IMR-90 (cell line): ENCODE data around the gene RALA. TPM values are rescaled to one million over a fixed set of nuclear protein-coding genes. Genes with fewer than 3 reads are reported as not detected.

Experiments used
- ATAC-seq: fragments of 200-7000 bp; cut with Tn5 transposase; 2 replicates; pipeline ENCODE4 v1.9.1; 2020; ENCODE audit warnings: low read depth, mild to moderate bottlenecking, moderate library complexity
- BruUV-seq: library from RNA; stranded (reverse); fragments of 400-500 nt; replicated peaks from 2 replicates; lab custom pipeline; 2021; lab: Mats Ljungman, UMichigan
- CTCF ChIA-PET: fragments of 300-600 bp; formaldehyde crosslinking; extraction: SDS; loops from one replicate; lab custom pipeline; 2021; ENCODE audit warnings: antibody characterized with exemption; lab: Yijun Ruan, JAX
- POLR2A ChIA-PET: fragments of 300-600 bp; sonication (Branson Sonifier 250); formaldehyde crosslinking; loops from one replicate; lab custom pipeline; 2022; ENCODE audit warnings: antibody characterized with exemption; ENCODE audit not compliant: unreplicated experiment; lab: Charles Lee
- DNase-seq: peaks from one replicate; pipeline ENCODE4 v3.0.0; 2013
- H2AFZ ChIP-seq: replicated peaks from 2 replicates; pipeline ENCODE3; 2013; ENCODE audit warnings: low read length, mild to moderate bottlenecking; ENCODE audit not compliant: poor library complexity
- H2AK5ac ChIP-seq: 2 replicates; pipeline ENCODE4 v1.6.1; 2013; ENCODE audit warnings: low read depth, low read length, inconsistent platforms
- H2AK9ac ChIP-seq: replicated peaks from 2 replicates; pipeline ENCODE3; 2013; ENCODE audit warnings: mild to moderate bottlenecking, low read depth, low read length, moderate library complexity; ENCODE audit not compliant: poor library complexity
- H2BK120ac ChIP-seq: 2 replicates; pipeline ENCODE4 v1.6.1; 2013; ENCODE audit warnings: low read depth, low read length, inconsistent platforms
- H2BK15ac ChIP-seq: 3 replicates; pipeline ENCODE4 v1.6.1; 2013; ENCODE audit warnings: low read depth, low read length, inconsistent platforms
- H2BK20ac ChIP-seq: 2 replicates; pipeline ENCODE4 v1.6.1; 2013; ENCODE audit warnings: low read depth, mild to moderate bottlenecking, inconsistent platforms, low read length, moderate library complexity
- H2BK5ac ChIP-seq: 2 replicates; pipeline ENCODE4 v1.6.1; 2013; ENCODE audit warnings: mild to moderate bottlenecking, low read depth, low read length, inconsistent platforms; ENCODE audit not compliant: poor library complexity, severe bottlenecking
- H3K14ac ChIP-seq: replicated peaks from 2 replicates; pipeline ENCODE4 v1.6.1; 2013; ENCODE audit warnings: low read depth, low read length, inconsistent platforms
- H3K18ac ChIP-seq: 2 replicates; pipeline ENCODE4 v1.6.1; 2013; ENCODE audit warnings: low read depth, low read length, control low read depth
- H3K23ac ChIP-seq: 2 replicates; pipeline ENCODE4 v1.6.1; 2013; ENCODE audit warnings: low read depth, low read length, inconsistent platforms
- H3K27ac ChIP-seq: 2 replicates; pipeline ENCODE4 v1.5.1; 2013; ENCODE audit warnings: mild to moderate bottlenecking, control low read depth, low read length; ENCODE audit not compliant: insufficient read depth
- H3K27me3 ChIP-seq: 2 replicates; pipeline ENCODE4 v1.6.1; 2013; ENCODE audit warnings: low read length; ENCODE audit not compliant: control insufficient read depth, insufficient read depth
- H3K36me3 ChIP-seq: 2 replicates; pipeline ENCODE4 v1.6.1; 2013; ENCODE audit warnings: low read length, mixed read lengths; ENCODE audit not compliant: control insufficient read depth, insufficient read depth
- H3K4ac ChIP-seq: 2 replicates; pipeline ENCODE4 v1.6.1; 2013; ENCODE audit warnings: low read depth, low read length, inconsistent platforms
- H3K4me1 ChIP-seq: 2 replicates; pipeline ENCODE4 v1.6.1; 2013; ENCODE audit warnings: low read length, mixed read lengths; ENCODE audit not compliant: control insufficient read depth, insufficient read depth
- H3K4me2 ChIP-seq: 2 replicates; pipeline ENCODE4 v1.6.1; 2013; ENCODE audit warnings: low read depth, mild to moderate bottlenecking, control low read depth, low read length, moderate library complexity
- H3K4me3 ChIP-seq: 2 replicates; pipeline ENCODE4 v1.5.1; 2013; ENCODE audit warnings: low read depth, mild to moderate bottlenecking, control low read depth, low read length, moderate library complexity; ENCODE audit not compliant: insufficient read depth
- H3K56ac ChIP-seq: 2 replicates; pipeline ENCODE4 v1.6.1; 2013; ENCODE audit warnings: low read length, inconsistent platforms; ENCODE audit not compliant: insufficient read depth; ENCODE audit errors: extremely low read depth
- H3K79me1 ChIP-seq, 2 experiments: 2 replicates each; pipeline ENCODE4 v1.6.1; 2013; ENCODE audit warnings: low read length in 2 of 2, inconsistent platforms in 1 of 2, low read depth in 1 of 2
- H3K9ac ChIP-seq: 2 replicates; pipeline ENCODE4 v1.6.1; 2013; ENCODE audit warnings: low read depth, low read length, control low read depth
- H3K9me1 ChIP-seq: 2 replicates; pipeline ENCODE4 v1.6.1; 2013; ENCODE audit warnings: low read length, inconsistent platforms; ENCODE audit not compliant: insufficient read depth
- H3K9me3 ChIP-seq: 2 replicates; pipeline ENCODE4 v1.6.1; 2013; ENCODE audit warnings: low read length; ENCODE audit not compliant: control insufficient read depth, insufficient read depth
- H4K20me1 ChIP-seq: 2 replicates; pipeline ENCODE4 v1.6.1; 2013; ENCODE audit warnings: low read length, inconsistent platforms; ENCODE audit not compliant: insufficient read depth
- H4K5ac ChIP-seq: 2 replicates; pipeline ENCODE4 v1.6.1; 2013; ENCODE audit warnings: mild to moderate bottlenecking, low read depth, low read length, control low read depth
- H4K8ac ChIP-seq, 2 experiments: 2 replicates each; pipeline ENCODE4 v1.6.1; 2013; ENCODE audit warnings: low read depth in 2 of 2, low read length in 2 of 2, control low read depth in 1 of 2, inconsistent platforms in 1 of 2
- H4K91ac ChIP-seq: 2 replicates; pipeline ENCODE4 v1.6.1; 2013; ENCODE audit warnings: low read depth, low read length, inconsistent platforms; ENCODE audit not compliant: insufficient read depth
- BHLHE40 ChIP-seq: fragments of 150-350 bp; IDR thresholded peaks from 2 replicates; pipeline ENCODE4 v1.6.1; 2016; ENCODE audit warnings: mild to moderate bottlenecking, low read depth, low read length
- CHD1 ChIP-seq: IDR thresholded peaks from 2 replicates; pipeline ENCODE4 v1.6.1; 2012; ENCODE audit warnings: low read depth, low read length, improper control_type of control experiment
- RAD21 ChIP-seq: IDR thresholded peaks from 2 replicates; pipeline ENCODE4 v1.6.1; 2012; ENCODE audit warnings: low read length, improper control_type of control experiment
- RCOR1 ChIP-seq: IDR thresholded peaks from 2 replicates; pipeline ENCODE4 v1.6.1; 2012; ENCODE audit warnings: mild to moderate bottlenecking, low read length, improper control_type of control experiment; ENCODE audit not compliant: insufficient replicate concordance
- dilution Hi-C: fragments of 300-500 bp; cut with HindIII; formaldehyde crosslinking; loops from one replicate; pipeline ENCODE4 v1.14.3; 2018; ENCODE audit warnings: low sequenced_read_pairs; ENCODE audit not compliant: unreplicated experiment
- in situ Hi-C: fragments of 300-500 bp; cut with MboI; formaldehyde crosslinking; loops from 3 replicates; pipeline ENCODE4 v1.14.3; 2019; ENCODE audit warnings: low sequenced_read_pairs, inconsistent platforms, mixed read lengths
- intact Hi-C: fragments of 100-400 bp; cut with micrococcal nuclease; formaldehyde crosslinking; loops from 2 replicates; pipeline ENCODE4 v1.10.0; 2022
- polyA plus RNA-seq, 3 experiments: library from polyadenylated mRNA; depleted of rRNA; stranded (reverse); fragments of >200 nt; gene quantifications; 2 replicates each; pipeline ENCODE4 v1.2.3, GENCODE V29; 2012; ENCODE audit warnings: low replicate concordance in 1 of 3
- total RNA-seq: library from RNA; depleted of rRNA; stranded (reverse); fragments of >200 nt; gene quantifications from 2 replicates; pipeline ENCODE4 v1.2.3, GENCODE V29; 2012
- TF ChIP-seq, protein P1 (sequence below): conservative IDR thresholded peaks from 2 replicates; pipeline ENCODE4 v1.5.1; 2012; ENCODE audit warnings: mild to moderate bottlenecking, low read depth, low read length, improper control_type of control experiment
- TF ChIP-seq, protein P2 (sequence below): fragments of 150-350 bp; IDR thresholded peaks from 2 replicates; pipeline ENCODE4 v1.6.1; 2016; ENCODE audit warnings: low read depth, mild to moderate bottlenecking, low read length, moderate library complexity, borderline replicate concordance

RALA gene
- total and polyA plus RNA-seq, 2 of the 4 experiments (the other 2 are of a cell fraction), result 7.7 to 20.5 TPM

DNA sequence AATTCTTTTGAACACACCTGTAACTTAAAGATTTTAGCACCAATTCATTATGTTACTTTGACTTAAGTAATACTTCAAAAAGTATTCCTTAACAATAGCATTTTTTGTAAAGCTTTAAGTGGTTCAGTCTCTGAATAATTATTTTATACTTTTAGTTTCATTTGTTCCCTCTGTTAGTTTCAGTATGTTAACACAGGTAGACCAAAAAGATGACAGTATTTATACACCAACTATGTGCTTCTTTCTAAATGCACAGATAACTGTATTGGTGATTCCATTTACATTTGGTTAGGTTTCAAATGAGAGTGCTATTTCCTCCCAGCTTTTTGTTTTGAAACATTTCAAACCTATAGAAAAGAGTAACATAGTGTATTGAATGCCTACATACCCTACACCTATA is 14.0 kb downstream of the RALA start:
- peaks cover 22% of the 10 kb centered on the region for H3K9me1 ChIP-seq
- peaks cover 2% of the 10 kb centered on the region for H3K36me3 ChIP-seq
- no peak overlapping the region for H3K14ac ChIP-seq
- H3K9me3 ChIP-seq, result no peaks in the 10 kb centered on the region
- H2BK120ac ChIP-seq, result no peak overlapping the region
- H3K4me3 ChIP-seq, result no peak overlapping the region
- H2BK5ac ChIP-seq, result no peak overlapping the region
- ChIA-PET POLR2A (interaction anchor here (0.6 kb wide), 1 partner anchor 422 kb away, joined by 3 read pairs; no protein-coding TSS in a partner anchor), CTCF (no interaction called here)
- dilution Hi-C loops, result no loop called here
- no peak overlapping the region for H4K8ac ChIP-seq
- in situ Hi-C loops, result no loop called here
- H3K4ac ChIP-seq, result no peak overlapping the region
- H3K4me1 ChIP-seq, result peaks cover 5% of the 10 kb centered on the region; the same call in 1 of the 2 replicates
- DNase-seq (no peak), ATAC-seq (no peak)
- peaks cover 19 to 78% of the 10 kb centered on the region in 2 experiments for H3K79me1 ChIP-seq
- no peak overlapping the region for H4K5ac ChIP-seq
- intact Hi-C loops, result no loop called here
- H3K27me3 ChIP-seq, result no peaks in the 10 kb centered on the region
- no peak overlapping the region for H3K9ac ChIP-seq
- H3K18ac ChIP-seq, result no peak overlapping the region
- H4K20me1 ChIP-seq, result peaks cover 74% of the 10 kb centered on the region
- no peak overlapping the region for H3K23ac ChIP-seq
- TF ChIP-seq, protein P1, sequence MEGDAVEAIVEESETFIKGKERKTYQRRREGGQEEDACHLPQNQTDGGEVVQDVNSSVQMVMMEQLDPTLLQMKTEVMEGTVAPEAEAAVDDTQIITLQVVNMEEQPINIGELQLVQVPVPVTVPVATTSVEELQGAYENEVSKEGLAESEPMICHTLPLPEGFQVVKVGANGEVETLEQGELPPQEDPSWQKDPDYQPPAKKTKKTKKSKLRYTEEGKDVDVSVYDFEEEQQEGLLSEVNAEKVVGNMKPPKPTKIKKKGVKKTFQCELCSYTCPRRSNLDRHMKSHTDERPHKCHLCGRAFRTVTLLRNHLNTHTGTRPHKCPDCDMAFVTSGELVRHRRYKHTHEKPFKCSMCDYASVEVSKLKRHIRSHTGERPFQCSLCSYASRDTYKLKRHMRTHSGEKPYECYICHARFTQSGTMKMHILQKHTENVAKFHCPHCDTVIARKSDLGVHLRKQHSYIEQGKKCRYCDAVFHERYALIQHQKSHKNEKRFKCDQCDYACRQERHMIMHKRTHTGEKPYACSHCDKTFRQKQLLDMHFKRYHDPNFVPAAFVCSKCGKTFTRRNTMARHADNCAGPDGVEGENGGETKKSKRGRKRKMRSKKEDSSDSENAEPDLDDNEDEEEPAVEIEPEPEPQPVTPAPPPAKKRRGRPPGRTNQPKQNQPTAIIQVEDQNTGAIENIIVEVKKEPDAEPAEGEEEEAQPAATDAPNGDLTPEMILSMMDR, result no peak
- TF ChIP-seq RCOR1 (no peak), RAD21 (no peak), BHLHE40 (no peak), CHD1 (no peak)
- TF ChIP-seq, protein P2, sequence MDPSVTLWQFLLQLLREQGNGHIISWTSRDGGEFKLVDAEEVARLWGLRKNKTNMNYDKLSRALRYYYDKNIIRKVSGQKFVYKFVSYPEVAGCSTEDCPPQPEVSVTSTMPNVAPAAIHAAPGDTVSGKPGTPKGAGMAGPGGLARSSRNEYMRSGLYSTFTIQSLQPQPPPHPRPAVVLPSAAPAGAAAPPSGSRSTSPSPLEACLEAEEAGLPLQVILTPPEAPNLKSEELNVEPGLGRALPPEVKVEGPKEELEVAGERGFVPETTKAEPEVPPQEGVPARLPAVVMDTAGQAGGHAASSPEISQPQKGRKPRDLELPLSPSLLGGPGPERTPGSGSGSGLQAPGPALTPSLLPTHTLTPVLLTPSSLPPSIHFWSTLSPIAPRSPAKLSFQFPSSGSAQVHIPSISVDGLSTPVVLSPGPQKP, result no peak
- H4K91ac ChIP-seq, result no peak overlapping the region
- no peak overlapping the region for H2BK20ac ChIP-seq
- no peak overlapping the region for H3K4me2 ChIP-seq
- no peak overlapping the region for H2AK9ac ChIP-seq
- no peak overlapping the region for H3K56ac ChIP-seq
- H2AFZ ChIP-seq, result no peak overlapping the region
- no peak overlapping the region for H2AK5ac ChIP-seq
- BruUV-seq, result no TSS peak
- H2BK15ac ChIP-seq, result no peak overlapping the region
- no peak overlapping the region for H3K27ac ChIP-seq
